Ramos (cell line): Measurements from ENCODE around the gene KCNK1.

Experiments used
- in situ Hi-C: fragments of 300-500 bp; cut with MboI; formaldehyde crosslinking; loops from one replicate; pipeline ENCODE4 v1.14.3; 2022; ENCODE audit warnings: low sequenced_read_pairs; ENCODE audit not compliant: unreplicated experiment

The KCNK1 gene

DNA sequence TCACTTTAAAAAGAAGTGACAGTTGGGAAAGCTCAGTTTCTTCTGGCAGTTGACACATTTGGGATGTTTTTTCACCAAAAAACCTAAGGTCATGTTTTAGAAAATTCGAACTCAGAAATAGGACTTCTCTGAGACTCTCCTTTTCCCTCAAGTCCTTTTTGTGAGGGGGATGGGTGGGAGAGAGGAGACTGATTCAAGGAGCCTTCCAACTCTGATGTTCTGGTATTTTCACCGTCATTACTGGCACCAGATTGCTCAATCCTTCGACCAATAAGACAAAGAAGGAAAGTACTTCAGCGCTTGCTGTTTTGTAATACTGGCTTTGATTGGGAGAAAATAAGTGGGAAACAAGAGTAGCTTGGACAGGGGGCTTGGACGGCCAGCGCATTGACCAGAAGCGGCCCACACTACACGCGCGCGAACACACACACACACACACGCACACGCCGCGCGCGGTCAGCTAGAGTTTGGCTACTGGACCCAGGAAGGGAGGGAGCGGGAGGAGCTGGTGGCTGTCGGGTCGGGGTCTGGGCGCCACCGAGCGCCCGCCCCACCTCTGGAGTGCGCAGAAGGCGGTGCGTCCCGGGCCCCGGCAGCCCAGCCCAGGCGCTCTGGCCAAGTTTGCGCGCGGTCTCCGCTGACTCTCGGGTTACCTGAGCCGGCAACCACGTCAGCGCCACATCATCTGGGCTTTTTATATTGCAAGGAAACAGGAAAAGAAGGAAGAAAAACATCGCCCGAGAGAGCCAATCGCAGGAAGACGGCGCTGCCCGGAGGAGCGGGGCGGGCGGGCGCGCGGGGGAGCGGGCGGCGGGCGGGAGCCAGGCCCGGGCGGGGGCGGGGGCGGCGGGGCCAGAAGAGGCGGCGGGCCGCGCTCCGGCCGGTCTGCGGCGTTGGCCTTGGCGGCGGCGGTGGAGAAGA lies at the start of gene KCNK1:
KCNK1 (plus strand) TSS at position 855 of the 921 bp plus-strand sequence; CDS start at position 921, 66 bp downstream.
- in situ Hi-C loops = no loop called here

DNA sequence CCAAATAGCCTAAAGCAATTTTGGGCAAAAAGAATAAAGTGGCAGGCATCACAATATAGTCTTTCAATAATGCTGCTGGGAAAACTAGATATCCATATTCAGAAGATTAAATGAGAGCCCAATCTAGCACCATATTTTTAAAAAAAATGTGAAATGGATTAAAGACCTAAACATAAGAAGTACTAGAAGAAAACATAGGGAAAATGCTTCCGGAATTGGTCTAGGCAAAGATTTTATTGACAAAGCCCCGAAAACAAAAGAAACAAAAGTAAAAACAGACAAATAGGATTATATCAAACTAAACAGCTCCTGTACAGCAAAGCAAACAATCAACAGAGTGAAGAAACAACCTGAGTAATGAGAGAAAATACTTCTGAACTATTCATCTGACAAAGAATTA lies 48.6 kb upstream of the KCNK1 start:
- in situ Hi-C loops = no loop called here

GRCh38 chr1:233566886-233567285 lies 47.0 kb upstream of the KCNK1 start:
- in situ Hi-C loops = no loop called here

DNA sequence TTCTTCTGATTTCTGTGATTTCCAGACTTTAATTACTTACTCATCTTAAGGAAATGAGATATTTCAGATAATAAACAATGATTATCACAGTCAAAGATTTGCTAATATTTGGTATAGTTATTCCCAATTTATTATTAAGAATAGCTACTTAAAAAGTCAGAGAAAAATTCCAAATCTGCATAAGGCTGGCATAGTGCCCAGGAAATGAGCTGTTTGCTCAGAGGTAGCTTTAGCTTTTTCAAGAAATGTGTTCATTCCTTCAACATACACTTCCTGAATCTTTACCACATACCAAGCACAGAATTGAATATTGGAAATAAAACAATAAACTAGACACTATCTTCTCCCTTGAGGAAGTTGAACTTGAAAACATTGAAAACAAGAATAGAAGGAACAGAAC lies 44.3 kb upstream of the KCNK1 start:
- in situ Hi-C loops = no loop called here

DNA sequence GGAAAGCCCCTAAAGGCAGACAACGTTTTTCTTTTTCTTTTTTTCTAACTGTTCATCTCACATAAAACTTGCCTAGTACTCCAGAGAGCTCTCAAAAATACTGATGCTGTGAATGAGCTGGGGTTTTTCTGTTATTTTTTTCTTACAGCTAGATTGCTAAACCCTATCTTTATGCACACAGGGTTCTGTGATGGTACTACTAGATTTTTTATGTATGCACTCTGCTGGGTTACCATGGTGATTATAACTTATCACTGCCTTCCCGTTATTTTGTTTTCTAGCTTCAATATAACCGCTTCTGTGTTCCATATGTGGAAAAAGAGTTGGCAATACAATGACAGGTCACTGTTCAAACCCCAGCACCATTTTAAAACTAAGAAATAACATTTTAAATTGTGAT lies 43.7 kb upstream of the KCNK1 start:
- in situ Hi-C loops = no loop called here

DNA sequence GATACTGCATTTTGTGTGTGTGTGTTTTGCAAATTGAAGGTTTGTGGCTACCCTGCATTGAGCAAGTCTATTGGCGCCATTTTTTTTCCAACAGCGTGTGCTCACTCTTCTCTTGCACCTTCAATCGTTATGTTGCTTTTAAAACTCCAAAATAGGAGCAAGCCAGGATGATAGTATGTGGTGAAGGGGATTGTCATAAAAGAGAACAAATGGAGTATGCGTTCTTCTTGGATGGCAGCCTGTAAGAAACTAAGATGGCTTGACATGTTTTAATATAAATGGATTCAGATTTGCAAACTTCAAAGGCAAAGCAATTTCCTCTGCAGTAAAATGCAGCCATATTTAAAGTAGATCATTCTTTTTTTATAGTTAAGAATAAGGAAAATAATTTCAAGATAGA lies 43.2 kb upstream of the KCNK1 start:
- in situ Hi-C loops = no loop called here

DNA sequence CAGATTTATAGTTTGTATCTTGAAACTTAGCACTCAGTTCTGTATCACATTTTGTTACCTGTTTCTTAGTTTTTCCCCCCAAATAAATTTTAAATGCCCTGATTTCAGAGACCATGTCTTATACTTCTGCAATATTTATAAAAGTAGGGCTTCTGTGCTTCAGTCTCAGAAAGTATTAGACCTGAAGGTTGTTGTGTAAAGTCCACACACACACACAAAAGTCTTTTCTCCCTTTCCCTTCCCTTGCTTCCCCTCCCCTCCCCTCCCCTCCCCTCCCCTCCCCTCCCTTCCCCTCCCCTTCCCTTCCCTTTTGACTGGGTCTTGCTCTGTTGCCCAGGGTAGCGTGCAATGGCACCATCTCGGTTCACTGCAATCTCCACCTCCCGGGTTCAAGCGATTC lies 41.0 kb upstream of the KCNK1 start:
- in situ Hi-C loops = no loop called here

- in situ Hi-C loops = no loop called here
Measured at GRCh38 chr1:233575450-233575849, 38.5 kb upstream of the KCNK1 start.

GRCh38 chr1:233582439-233582838 lies 31.5 kb upstream of the KCNK1 start:
- in situ Hi-C loops = no loop called here

DNA sequence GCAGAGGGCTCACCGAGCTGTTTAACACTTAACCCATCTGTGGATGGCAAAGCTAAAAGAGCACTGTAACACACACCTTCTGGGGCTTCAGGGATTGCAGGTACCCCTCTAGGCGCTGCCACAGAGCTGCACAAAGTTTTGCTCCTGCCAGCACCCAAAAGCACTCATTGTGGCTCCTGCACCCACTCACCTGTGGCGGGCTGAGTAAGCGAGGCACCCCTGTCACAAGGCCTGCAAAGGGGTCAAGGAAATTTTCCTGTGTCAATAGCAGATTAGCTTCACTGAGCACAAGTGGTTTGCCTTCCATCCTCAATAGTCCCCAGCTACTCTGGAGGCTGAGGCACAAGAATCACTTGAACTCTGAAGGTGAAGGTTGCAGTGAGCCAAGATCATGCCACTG lies 29.5 kb upstream of the KCNK1 start:
- in situ Hi-C loops = no loop called here

- in situ Hi-C loops = no loop called here
Measured at GRCh38 chr1:233584931-233585330, 29.0 kb upstream of the KCNK1 start.

- in situ Hi-C loops = no loop called here
Measured at GRCh38 chr1:233586301-233586700, 27.6 kb upstream of the KCNK1 start.

- in situ Hi-C loops = no loop called here
Measured at GRCh38 chr1:233587196-233587595, 26.7 kb upstream of the KCNK1 start.

DNA sequence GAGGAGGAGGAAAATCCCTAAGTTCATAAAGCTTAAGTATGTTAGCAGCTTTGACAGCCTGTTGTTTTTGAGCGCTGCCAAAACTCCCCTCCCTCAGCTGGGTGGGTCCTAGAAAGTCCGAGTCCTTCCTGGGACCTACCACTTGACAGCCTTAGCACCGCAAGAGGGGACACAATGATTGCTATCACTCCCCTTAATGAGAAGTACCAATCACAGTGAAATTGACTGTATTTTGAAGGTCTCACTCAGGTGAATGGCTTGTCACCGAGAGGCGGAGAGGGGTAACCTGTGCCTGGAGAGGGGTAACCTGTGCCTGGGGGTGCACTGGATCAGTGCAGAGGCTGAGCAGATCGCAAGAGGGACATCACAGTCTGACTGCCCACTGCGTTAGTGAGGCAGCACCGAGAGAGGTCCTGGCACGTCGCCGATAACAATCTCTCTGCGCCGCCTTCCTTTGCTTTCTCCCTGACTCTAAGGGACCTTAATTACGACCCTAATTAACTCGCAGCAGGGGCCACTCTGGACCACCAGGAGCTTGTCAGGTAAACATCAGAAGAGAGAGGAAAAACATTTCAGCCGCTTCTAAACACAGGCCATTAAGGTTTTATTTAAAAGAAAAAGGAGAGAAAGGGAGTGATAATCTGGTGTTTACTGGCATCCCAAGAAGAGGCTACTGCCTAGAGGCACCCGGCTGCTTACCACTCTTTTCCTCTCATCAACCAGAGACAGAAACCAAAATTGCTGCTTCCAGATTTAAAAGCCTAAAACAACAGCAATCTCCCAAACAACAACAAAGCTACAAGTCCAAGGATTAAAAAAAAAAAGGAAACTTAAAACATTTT lies 25.7 kb upstream of the KCNK1 start:
- in situ Hi-C loops = no loop called here

GRCh38 chr1:233597489-233597901 lies 16.4 kb upstream of the KCNK1 start:
- in situ Hi-C loops = no loop called here

DNA sequence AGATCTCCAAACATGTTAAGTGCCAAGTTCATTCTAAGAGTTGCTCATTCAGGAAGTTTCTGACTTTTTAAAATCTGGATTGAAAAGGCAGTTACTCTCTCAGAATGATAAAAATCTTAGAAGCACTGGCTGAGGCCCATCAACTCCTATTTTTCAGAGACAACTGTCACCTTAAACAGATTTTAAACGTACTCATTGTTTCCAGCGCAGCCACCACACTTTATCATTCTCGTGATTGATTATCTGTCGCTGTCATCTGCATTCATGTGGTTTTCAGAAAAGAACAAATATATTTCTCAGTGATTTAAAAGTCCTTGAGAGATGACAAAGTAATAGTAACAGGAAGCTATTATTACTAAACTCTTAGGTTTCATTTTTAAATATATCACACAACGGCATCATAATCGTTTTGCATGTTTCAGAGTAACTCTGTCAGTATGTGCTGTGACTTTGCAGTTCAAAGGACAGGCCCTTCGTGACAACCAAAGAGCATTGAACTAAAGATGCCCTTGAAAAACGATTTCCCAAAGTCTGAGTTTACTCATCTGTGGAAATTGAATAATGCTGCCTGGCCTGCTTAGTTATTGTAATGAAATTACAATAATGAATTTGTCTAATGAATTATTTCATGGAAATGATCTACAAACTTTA lies 14.9 kb upstream of the KCNK1 start:
- in situ Hi-C loops = no loop called here

GRCh38 chr1:233599542-233600073 lies 14.3 kb upstream of the KCNK1 start:
- in situ Hi-C loops = no loop called here

DNA sequence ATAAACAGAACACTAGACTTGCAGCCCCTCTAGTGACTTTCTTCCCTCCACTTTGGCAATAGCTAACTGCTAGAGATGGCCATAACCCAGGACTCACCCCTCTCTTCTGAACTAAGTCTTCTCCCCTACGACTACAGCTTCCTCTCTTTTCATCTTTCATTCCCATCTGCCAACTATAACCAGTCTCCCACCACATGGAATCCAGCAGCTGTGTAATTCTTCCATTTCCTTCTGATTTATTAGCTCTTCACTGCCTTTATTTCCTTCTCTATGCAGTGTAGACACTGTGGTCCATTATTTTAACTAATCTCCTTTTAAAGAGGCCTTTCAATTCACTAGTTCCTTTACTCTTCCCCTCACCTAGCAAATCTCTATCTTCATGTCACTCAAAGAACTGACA lies 13.4 kb upstream of the KCNK1 start:
- in situ Hi-C loops = no loop called here

- in situ Hi-C loops = no loop called here
Measured at GRCh38 chr1:233603478-233603877, 10.4 kb upstream of the KCNK1 start.

DNA sequence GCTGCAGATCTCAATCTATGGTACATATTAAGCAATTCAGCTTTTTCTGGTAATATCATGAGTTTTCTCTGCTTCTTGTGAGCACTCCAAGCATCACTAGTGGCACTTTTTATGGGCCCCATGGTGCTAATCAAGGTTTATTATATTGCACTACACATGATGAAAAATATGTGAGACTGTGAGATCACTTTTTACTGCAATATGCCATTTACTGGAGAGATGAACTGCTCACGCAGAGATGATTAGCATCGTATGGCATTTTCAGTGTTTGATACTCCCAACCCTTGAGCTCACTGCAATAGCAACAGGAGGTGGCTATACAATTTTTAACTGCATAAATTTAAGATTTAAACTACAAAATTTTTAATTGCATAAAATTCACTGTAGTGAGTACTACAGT lies 8.7 kb upstream of the KCNK1 start:
- in situ Hi-C loops = no loop called here

- in situ Hi-C loops = no loop called here
Measured at GRCh38 chr1:233606813-233607212, 7.1 kb upstream of the KCNK1 start.
